NCI-H146 treated with DMSO at 0.1 percent for 48 hours (cell line): Measurements from ENCODE around the gene DHRS7B.
"Not testable (repeated sequence)": the region's sequence is repeated elsewhere in the genome, so short reads cannot be mapped to it uniquely, and the experiment has no call there.

ENCODE experiments used
- DNase-seq: peaks from one replicate; lab custom pipeline; 2025; ENCODE audit not compliant: unreplicated experiment; lab: John Stamatoyannopoulos, UW

DHRS7B gene

GRCh38 chr17:21204935-21205334 lies 78.2 kb downstream of the DHRS7B start:
- DNase-seq = no peak

GRCh38 chr17:21208352-21208751 lies 81.6 kb downstream of the DHRS7B start:
- no peak for DNase-seq

- no peak for DNase-seq
These were observed 82.9 kb downstream of the DHRS7B start for GRCh38 chr17:21209511-21210175.

- no peak for DNase-seq
These were observed 83.8 kb downstream of the DHRS7B start for GRCh38 chr17:21210411-21211076.

GRCh38 chr17:21211825-21212479 lies 85.2 kb downstream of the DHRS7B start:
- no peak for DNase-seq

- no peak for DNase-seq
These were observed 86.3 kb downstream of the DHRS7B start for GRCh38 chr17:21212826-21213637.

GRCh38 chr17:21213638-21214014 lies 86.9 kb downstream of the DHRS7B start:
- peak; percentile 45 for DNase-seq

GRCh38 chr17:21214015-21214776 lies 87.4 kb downstream of the DHRS7B start, which contains the start of gene TMEM11:
TMEM11 (minus strand) TSS chr17:21214161; CDS start chr17:21214152, 9 bp downstream.
- peak; percentile 88 for DNase-seq

- peak; percentile 54 for DNase-seq
These were observed 88.2 kb downstream of the DHRS7B start for GRCh38 chr17:21214777-21215541.

- no peak for DNase-seq
These were observed 89.2 kb downstream of the DHRS7B start for GRCh38 chr17:21215935-21216334.

- no peak for DNase-seq
These were observed 90.6 kb downstream of the DHRS7B start for GRCh38 chr17:21217346-21217745.

GRCh38 chr17:21218101-21218500 lies 91.3 kb downstream of the DHRS7B start:
- DNase-seq = no peak

- DNase-seq = no peak
These were observed 92.1 kb downstream of the DHRS7B start for GRCh38 chr17:21218831-21219380.

- DNase-seq = no peak
These were observed 96.3 kb downstream of the DHRS7B start for GRCh38 chr17:21223086-21223485.

GRCh38 chr17:21227277-21227676 lies 100.5 kb downstream of the DHRS7B start:
- DNase-seq = not testable (repeated sequence)

GRCh38 chr17:21228111-21228510 lies 101.3 kb downstream of the DHRS7B start:
- no peak for DNase-seq

- DNase-seq = no peak
These were observed 102.1 kb downstream of the DHRS7B start for GRCh38 chr17:21228845-21229244.

GRCh38 chr17:21231533-21231932 lies 104.8 kb downstream of the DHRS7B start:
- no peak for DNase-seq

GRCh38 chr17:21232033-21232749 lies 105.4 kb downstream of the DHRS7B start:
- DNase-seq = no peak
